HG03196 (cell line): Measurements from ENCODE around the gene HLA-DRB1.
"Not testable (repeated sequence)": the region's sequence is repeated elsewhere in the genome, so short reads cannot be mapped to it uniquely, and the experiment has no call there.

Experiments used
- ATAC-seq: cut with Tn5 transposase; IDR thresholded peaks from one replicate; pipeline ENCODE4 v1.9.1; 2021; ENCODE audit not compliant: unreplicated experiment

HLA-DRB1 gene

GRCh38 chr6:32609731-32610640 is 20.3 kb upstream of the HLA-DRB1 start:
- ATAC-seq: peak; percentile 89

- ATAC-seq: no peak
Measured at GRCh38 chr6:32609391-32609730, 19.7 kb upstream of the HLA-DRB1 start.

- ATAC-seq: no peak
Measured at GRCh38 chr6:32608362-32608761, 18.7 kb upstream of the HLA-DRB1 start.

- ATAC-seq: no peak
Measured at GRCh38 chr6:32607988-32608298, 18.3 kb upstream of the HLA-DRB1 start.

GRCh38 chr6:32607263-32607987 is 17.8 kb upstream of the HLA-DRB1 start:
- no peak for ATAC-seq

- ATAC-seq: no peak
Measured at GRCh38 chr6:32604434-32604877, 14.8 kb upstream of the HLA-DRB1 start.

GRCh38 chr6:32603888-32604287 is 14.2 kb upstream of the HLA-DRB1 start:
- no peak for ATAC-seq

- no peak for ATAC-seq
Measured at GRCh38 chr6:32603222-32603621, 13.6 kb upstream of the HLA-DRB1 start.

GRCh38 chr6:32602383-32602782 is 12.7 kb upstream of the HLA-DRB1 start:
- no peak for ATAC-seq

GRCh38 chr6:32597024-32597423 is 7.4 kb upstream of the HLA-DRB1 start:
- ATAC-seq: no peak

GRCh38 chr6:32590713-32591112 is 1.1 kb upstream of the HLA-DRB1 start:
- not testable (repeated sequence) for ATAC-seq

GRCh38 chr6:32588156-32588555 is 1.5 kb downstream of the HLA-DRB1 start:
- ATAC-seq: no peak

GRCh38 chr6:32583527-32583898 is 6.1 kb downstream of the HLA-DRB1 start:
- no peak for ATAC-seq

GRCh38 chr6:32581315-32582095 is 8.1 kb downstream of the HLA-DRB1 start:
- no peak for ATAC-seq

GRCh38 chr6:32580593-32580992 is 9.1 kb downstream of the HLA-DRB1 start:
- no peak for ATAC-seq

GRCh38 chr6:32578962-32579361 is 10.7 kb downstream of the HLA-DRB1 start:
- ATAC-seq: no peak

- ATAC-seq: not testable (repeated sequence)
Measured at GRCh38 chr6:32577493-32577892, 12.2 kb downstream of the HLA-DRB1 start.

- ATAC-seq: no peak
Measured at GRCh38 chr6:32576250-32576649, 13.4 kb downstream of the HLA-DRB1 start.

- ATAC-seq: no peak
Measured at GRCh38 chr6:32570363-32570905, 19.2 kb downstream of the HLA-DRB1 start.

GRCh38 chr6:32568561-32568960 is 21.1 kb downstream of the HLA-DRB1 start:
- no peak for ATAC-seq

GRCh38 chr6:32566957-32567356 is 22.7 kb downstream of the HLA-DRB1 start:
- no peak for ATAC-seq
